Measurements from ENCODE around the gene COL9A2. TPM values are rescaled to one million over a fixed set of nuclear protein-coding genes. Genes with fewer than 3 reads are reported as not detected.

Gene COL9A2
- total and polyA plus RNA-seq, 2 donors (not counting 3 experiments of a cell fraction or from before 2014, with no cell fraction given): 0.64 to 0.69 TPM

DNA sequence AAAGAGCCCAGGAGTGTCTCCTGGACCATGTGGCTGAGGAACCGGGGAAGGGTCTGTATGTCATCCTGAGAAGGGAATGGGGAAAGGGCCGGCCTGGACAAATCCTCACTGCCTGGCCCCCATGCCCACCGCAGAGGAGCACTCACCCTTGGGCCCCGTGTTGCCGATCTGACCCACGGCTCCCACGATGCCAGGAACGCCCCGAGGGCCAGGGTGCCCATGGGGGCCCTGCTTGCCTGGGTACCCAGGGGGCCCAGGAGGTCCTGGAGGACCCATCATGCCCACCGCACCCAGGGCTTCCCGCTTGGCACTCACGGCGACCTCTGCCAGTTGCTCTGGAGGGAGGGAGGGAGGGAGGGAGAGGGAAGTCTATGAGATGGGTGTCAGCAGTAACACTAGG is 14.6 kb downstream of the COL9A2 start:
- H2AFZ ChIP-seq (ENCODE audit: low read depth, low read length): no peak overlapping the region
- no peaks in the 10 kb centered on the region for H3K9me3 ChIP-seq (replicated peaks; ENCODE audit: control insufficient read depth, insufficient read depth, low read length)
- ChIA-PET CTCF (no interaction called here), POLR2A (no interaction called here)
- no peak overlapping the region for H3K4me3 ChIP-seq (replicated peaks in 1 of 3; ENCODE audit: insufficient read depth in 1 of 3, low read depth in 1 of 3, low read length in 3 of 3)
- H3K27me3 ChIP-seq (ENCODE audit: control insufficient read depth in 2 of 2, insufficient read depth in 2 of 2, low read length in 2 of 2): peaks cover 0 to 2% of the 10 kb centered on the region in 2 experiments
- no peaks in the 10 kb centered on the region for H3K9me1 ChIP-seq (replicated peaks; ENCODE audit: control insufficient read depth, extremely low read depth, insufficient read depth, low read length)
- dilution Hi-C loops (cut with MboI; ENCODE audit: extremely low pct_ligation_motif_present, low sequenced_read_pairs) (no loop called here), intact Hi-C loops (cut with micrococcal nuclease) (no loop called here)
- no peak for TF ChIP-seq GATA2 (IDR thresholded peaks at IDR 0.05; ENCODE audit: insufficient read depth, insufficient read length, low read depth, low read length)
- TF ChIP-seq, protein P1, sequence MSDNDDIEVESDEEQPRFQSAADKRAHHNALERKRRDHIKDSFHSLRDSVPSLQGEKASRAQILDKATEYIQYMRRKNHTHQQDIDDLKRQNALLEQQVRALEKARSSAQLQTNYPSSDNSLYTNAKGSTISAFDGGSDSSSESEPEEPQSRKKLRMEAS (IDR thresholded peaks at IDR 0.05; ENCODE audit: insufficient read depth, insufficient read length): no peak
- TF ChIP-seq POLR2A (IDR thresholded peaks at IDR 0.05; ENCODE audit: low read depth, low read length): no peak
- TF ChIP-seq POLR2AphosphoS5 (IDR thresholded peaks at IDR 0.05; ENCODE audit: insufficient read depth, low read depth, low read length): no peak
- TF ChIP-seq MYC (IDR thresholded peaks at IDR 0.05; ENCODE audit: low read depth, low read length): no peak
- no peak for TF ChIP-seq EZH2 (IDR thresholded peaks at IDR 0.05; ENCODE audit: borderline replicate concordance, low read depth, low read length, severe bottlenecking)
- TF ChIP-seq JUN (IDR thresholded peaks at IDR 0.05; ENCODE audit: borderline replicate concordance, insufficient read depth, insufficient read length, low read depth): no peak
- TF ChIP-seq, protein P2, sequence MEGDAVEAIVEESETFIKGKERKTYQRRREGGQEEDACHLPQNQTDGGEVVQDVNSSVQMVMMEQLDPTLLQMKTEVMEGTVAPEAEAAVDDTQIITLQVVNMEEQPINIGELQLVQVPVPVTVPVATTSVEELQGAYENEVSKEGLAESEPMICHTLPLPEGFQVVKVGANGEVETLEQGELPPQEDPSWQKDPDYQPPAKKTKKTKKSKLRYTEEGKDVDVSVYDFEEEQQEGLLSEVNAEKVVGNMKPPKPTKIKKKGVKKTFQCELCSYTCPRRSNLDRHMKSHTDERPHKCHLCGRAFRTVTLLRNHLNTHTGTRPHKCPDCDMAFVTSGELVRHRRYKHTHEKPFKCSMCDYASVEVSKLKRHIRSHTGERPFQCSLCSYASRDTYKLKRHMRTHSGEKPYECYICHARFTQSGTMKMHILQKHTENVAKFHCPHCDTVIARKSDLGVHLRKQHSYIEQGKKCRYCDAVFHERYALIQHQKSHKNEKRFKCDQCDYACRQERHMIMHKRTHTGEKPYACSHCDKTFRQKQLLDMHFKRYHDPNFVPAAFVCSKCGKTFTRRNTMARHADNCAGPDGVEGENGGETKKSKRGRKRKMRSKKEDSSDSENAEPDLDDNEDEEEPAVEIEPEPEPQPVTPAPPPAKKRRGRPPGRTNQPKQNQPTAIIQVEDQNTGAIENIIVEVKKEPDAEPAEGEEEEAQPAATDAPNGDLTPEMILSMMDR (IDR thresholded peaks at IDR 0.05; ENCODE audit: extremely low read depth in 1 of 2, insufficient read depth in 1 of 2, low read depth in 1 of 2, low read length in 2 of 2): no peak
- TF ChIP-seq FOS (IDR thresholded peaks at IDR 0.05; ENCODE audit: borderline replicate concordance, insufficient read depth, low read length): no peak
- DNase-seq (ENCODE audit: low read depth, low spot score) (no peak), FAIRE-seq (no peak)
- H3K36me3 ChIP-seq (ENCODE audit: control insufficient read depth in 2 of 2, extremely low read depth in 1 of 2, insufficient read depth in 2 of 2, low read length in 2 of 2): no peaks in the 10 kb centered on the region
- no peak overlapping the region for H3K27ac ChIP-seq (ENCODE audit: insufficient read depth, low read depth, low read length)
- H3K9ac ChIP-seq (replicated peaks; ENCODE audit: extremely low read depth, insufficient read depth, low read length): no peak overlapping the region
- H3K4me1 ChIP-seq (ENCODE audit: control insufficient read depth, extremely low read depth, insufficient read depth, low read length): no peaks in the 10 kb centered on the region
- no peaks in the 10 kb centered on the region for H3K79me2 ChIP-seq (ENCODE audit: control insufficient read depth, insufficient read depth, low read length)
- no peak overlapping the region for H3K4me2 ChIP-seq (ENCODE audit: insufficient read depth, low read length)
- no peaks in the 10 kb centered on the region for H4K20me1 ChIP-seq (replicated peaks; ENCODE audit: control insufficient read depth, extremely low read depth, insufficient read depth, low read length)
- BruUV-seq (replicated peaks): no TSS peak
